WI38 (cell line): ENCODE results near the gene SPRYD3.

Experiments used
- H3K4me3 ChIP-seq: 2 replicates; pipeline ENCODE4 v1.5.1; 2011; ENCODE audit warnings: low read depth, mild to moderate bottlenecking, control low read depth, low read length
- CTCF ChIP-seq: IDR thresholded peaks from 2 replicates; pipeline ENCODE4 v1.5.1; 2012; ENCODE audit warnings: low read depth, mild to moderate bottlenecking, control low read depth, low read length

SPRYD3 gene

GRCh38 chr12:53048780-53049401, 30.3 kb downstream of the SPRYD3 start:
- H3K4me3 ChIP-seq: peak overlapping the region; percentile 80
- TF ChIP-seq CTCF: no peak

GRCh38 chr12:53048033-53048779, 31.0 kb downstream of the SPRYD3 start:
- no peak for TF ChIP-seq CTCF
- peak overlapping the region; percentile 80 for H3K4me3 ChIP-seq

GRCh38 chr12:53047221-53048032, 31.8 kb downstream of the SPRYD3 start:
- no peak for TF ChIP-seq CTCF
- H3K4me3 ChIP-seq: peak overlapping the region; percentile 80

GRCh38 chr12:53046655-53047220, 32.5 kb downstream of the SPRYD3 start:
- H3K4me3 ChIP-seq: peak overlapping the region; percentile 79
- no peak for TF ChIP-seq CTCF

GRCh38 chr12:53045696-53046045, 33.5 kb downstream of the SPRYD3 start:
- TF ChIP-seq CTCF: no peak
- peak overlapping the region; percentile 79 for H3K4me3 ChIP-seq

- H3K4me3 ChIP-seq: no peak overlapping the region
- no peak for TF ChIP-seq CTCF
Measured at GRCh38 chr12:53044896-53045695, 34.1 kb downstream of the SPRYD3 start.
